A549 (cell line): ENCODE measurements around the gene ZNF768.

Experiments used
- CEBPB ChIP-seq, 2 experiments: fragments of >200 bp in 1 of 2; sonication (Bioruptor Twin) in 1 of 2; formaldehyde crosslinking in 1 of 2; IDR thresholded peaks; 2 replicates each; pipeline ENCODE4 v1.6.1; 2012 to 2016
- HDAC2 ChIP-seq: fragments of 200-600 bp; sonication (generic); IDR thresholded peaks from 2 replicates; pipeline ENCODE4 v1.6.1; 2016
- PBX3 ChIP-seq: IDR thresholded peaks from 2 replicates; pipeline ENCODE4 v1.6.1; 2012
- POLR2A ChIP-seq: IDR thresholded peaks from 2 replicates; pipeline ENCODE4 v1.6.1; 2012; ENCODE audit warnings: mild to moderate bottlenecking, low read length
- POLR2AphosphoS2 ChIP-seq: conservative IDR thresholded peaks from 2 replicates; pipeline ENCODE4 v1.6.1; 2012; ENCODE audit warnings: low read length, improper control_type of control experiment, inconsistent platforms
- SMC3 ChIP-seq: fragments of >200 bp; sonication (Bioruptor Twin); formaldehyde crosslinking; IDR thresholded peaks from 3 replicates; pipeline ENCODE4 v1.6.1; 2018; ENCODE audit warnings: inconsistent platforms
- TFCP2L1 ChIP-seq: fragments of 250-450 bp; sonication (Bioruptor Pico); IDR thresholded peaks from 2 replicates; pipeline ENCODE4 v1.5.0; 2021; ENCODE audit warnings: mild to moderate bottlenecking
- TP53 ChIP-seq: fragments of 250-450 bp; sonication (Bioruptor Pico); IDR thresholded peaks from 2 replicates; pipeline ENCODE4 v1.5.0; 2021; ENCODE audit warnings: mild to moderate bottlenecking, moderate library complexity
- TF ChIP-seq, protein P1 (sequence below): fragments of >200 bp; sonication (Bioruptor Twin); formaldehyde crosslinking; IDR thresholded peaks from 3 replicates; pipeline ENCODE4 v1.5.1; 2016

- TF ChIP-seq, protein P1, sequence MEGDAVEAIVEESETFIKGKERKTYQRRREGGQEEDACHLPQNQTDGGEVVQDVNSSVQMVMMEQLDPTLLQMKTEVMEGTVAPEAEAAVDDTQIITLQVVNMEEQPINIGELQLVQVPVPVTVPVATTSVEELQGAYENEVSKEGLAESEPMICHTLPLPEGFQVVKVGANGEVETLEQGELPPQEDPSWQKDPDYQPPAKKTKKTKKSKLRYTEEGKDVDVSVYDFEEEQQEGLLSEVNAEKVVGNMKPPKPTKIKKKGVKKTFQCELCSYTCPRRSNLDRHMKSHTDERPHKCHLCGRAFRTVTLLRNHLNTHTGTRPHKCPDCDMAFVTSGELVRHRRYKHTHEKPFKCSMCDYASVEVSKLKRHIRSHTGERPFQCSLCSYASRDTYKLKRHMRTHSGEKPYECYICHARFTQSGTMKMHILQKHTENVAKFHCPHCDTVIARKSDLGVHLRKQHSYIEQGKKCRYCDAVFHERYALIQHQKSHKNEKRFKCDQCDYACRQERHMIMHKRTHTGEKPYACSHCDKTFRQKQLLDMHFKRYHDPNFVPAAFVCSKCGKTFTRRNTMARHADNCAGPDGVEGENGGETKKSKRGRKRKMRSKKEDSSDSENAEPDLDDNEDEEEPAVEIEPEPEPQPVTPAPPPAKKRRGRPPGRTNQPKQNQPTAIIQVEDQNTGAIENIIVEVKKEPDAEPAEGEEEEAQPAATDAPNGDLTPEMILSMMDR = no peak
- no peak for TF ChIP-seq CEBPB (IDR thresholded peaks at IDR 0.05)
- TF ChIP-seq POLR2AphosphoS2 = no peak
- no peak for TF ChIP-seq POLR2A
- no peak for TF ChIP-seq TP53 (CRISPR knock-in tag)
- no peak for TF ChIP-seq TFCP2L1 (CRISPR knock-in tag)
- no peak for TF ChIP-seq SMC3
- TF ChIP-seq PBX3 = no peak
- TF ChIP-seq HDAC2 = no peak
Observed at GRCh38 chr16:30521476-30521872, 4.9 kb downstream of the ZNF768 start.
